CD4-positive, alpha-beta T cell (primary cell): ENCODE results near the gene ABCC4. TPM values are rescaled to one million over a fixed set of nuclear protein-coding genes. Genes with fewer than 3 reads are reported as not detected.
"Not testable (repeated sequence)": the region's sequence is repeated elsewhere in the genome, so short reads cannot be mapped to it uniquely, and the experiment has no call there.

Source experiments
- ATAC-seq: fragments of 200-7000 bp; cut with Tn5 transposase; one replicate; pipeline ENCODE4 v1.10.0; 2022; ENCODE audit warnings: mild to moderate bottlenecking; ENCODE audit not compliant: poor library complexity
- CTCF ChIA-PET: fragments of 350-600 bp; sonication (Branson Sonifier 250); formaldehyde crosslinking; loops from one replicate; lab custom pipeline; 2021; ENCODE audit warnings: antibody characterized with exemption, inconsistent platforms; lab: Charles Lee
- POLR2A ChIA-PET: fragments of 350-600 bp; sonication (Branson Sonifier 250); formaldehyde crosslinking; loops from one replicate; lab custom pipeline; 2021; ENCODE audit warnings: antibody characterized with exemption, inconsistent platforms; lab: Charles Lee
- DNase-seq, 14 experiments: peaks; one replicate each; pipeline ENCODE4 v3.0.0-alpha.2; 2013 to 2020; ENCODE audit warnings: mixed read lengths in 2 of 14
- H3K27ac ChIP-seq, 2 donors: one replicate each; pipeline versions ENCODE4 v1.5.1 to v1.7.0; 2013; ENCODE audit warnings: low read length in 2 of 2, low read depth in 1 of 2, mild to moderate bottlenecking in 1 of 2
- H3K27me3 ChIP-seq, 2 experiments: 1 replicate in 1 of 2; 2 replicates in 1 of 2; pipeline versions ENCODE4 v1.6.1 to v1.7.0; 2013; ENCODE audit warnings: low read length in 2 of 2, control low read depth in 1 of 2, mild to moderate bottlenecking in 1 of 2, moderate library complexity in 1 of 2; ENCODE audit not compliant: insufficient read depth in 2 of 2, control insufficient read depth in 1 of 2
- H3K36me3 ChIP-seq: one replicate; pipeline ENCODE4 v1.6.1; 2013; ENCODE audit warnings: low read length, control low read depth; ENCODE audit not compliant: insufficient read depth
- H3K4me1 ChIP-seq: one replicate; pipeline ENCODE4 v1.6.1; 2013; ENCODE audit warnings: low read length, control low read depth; ENCODE audit not compliant: insufficient read depth
- H3K4me3 ChIP-seq: one replicate; pipeline ENCODE4 v1.5.1; 2013; ENCODE audit warnings: mild to moderate bottlenecking, low read length, moderate library complexity
- H3K9me3 ChIP-seq, 2 experiments: 1 replicate in 1 of 2; 2 replicates in 1 of 2; pipeline versions ENCODE4 v1.6.1 to v1.7.0; 2013; ENCODE audit warnings: low read length in 2 of 2, mild to moderate bottlenecking in 2 of 2, control low read depth in 1 of 2, moderate library complexity in 1 of 2; ENCODE audit not compliant: control insufficient read depth in 1 of 2, insufficient read depth in 1 of 2
- H3K27ac Mint-ChIP-seq: one replicate; pipeline ENCODE4 v1.8.0; 2020; ENCODE audit warnings: mixed read lengths
- H3K27me3 Mint-ChIP-seq: one replicate; pipeline ENCODE4 v1.8.0; 2021; ENCODE audit warnings: mixed read lengths
- H3K36me3 Mint-ChIP-seq: one replicate; pipeline ENCODE4 v1.8.0; 2021; ENCODE audit warnings: low read depth, mixed read lengths
- H3K4me1 Mint-ChIP-seq: one replicate; pipeline ENCODE4 v1.8.0; 2021; ENCODE audit warnings: low read depth, mixed read lengths
- H3K4me3 Mint-ChIP-seq: one replicate; pipeline ENCODE4 v1.8.0; 2020; ENCODE audit warnings: mild to moderate bottlenecking, mixed read lengths
- H3K9me3 Mint-ChIP-seq: one replicate; pipeline ENCODE4 v1.8.0; 2020; ENCODE audit warnings: mixed read lengths
- CTCF ChIP-seq: fragments of 200-600 bp; IDR thresholded peaks from one replicate; pipeline ENCODE4 v1.8.0; 2022; ENCODE audit warnings: antibody characterized with exemption, mild to moderate bottlenecking
- intact Hi-C, 2 experiments: fragments of 100-400 bp; cut with DNase I in 1 of 2; cut with micrococcal nuclease in 1 of 2; formaldehyde crosslinking; loops; one replicate each; pipeline versions ENCODE4 v1.15.1 to v1.9.0; 2023 to 2025; cut with DNase I, micrococcal nuclease
- total RNA-seq, 174 experiments: library from RNA in 2 of 174; stranded (reverse) in 2 of 174; gene quantifications; one replicate each; pipeline ENCODE4 v1.2.3 and lab custom pipeline; 2021 to 2026

ABCC4 gene
- total RNA-seq, 2 experiments from 2014 or later, result 4.0 to 4.4 TPM

- Mint-ChIP-seq H3K27me3 (no peaks in the 10 kb centered on the region), H3K4me1 (peaks cover 41% of the 10 kb centered on the region), H3K9me3 (peaks cover 13% of the 10 kb centered on the region), H3K36me3 (peaks cover 70% of the 10 kb centered on the region), H3K27ac (peak overlapping the region; percentile 86), H3K4me3 (no peak overlapping the region)
- Histone ChIP-seq H3K27ac (no peak overlapping the region), H3K9me3 (peaks cover 0 to 4% of the 10 kb centered on the region in 2 experiments), H3K4me1 (peaks cover 27% of the 10 kb centered on the region), H3K4me3 (no peak overlapping the region), H3K36me3 (peaks cover 6% of the 10 kb centered on the region), H3K27me3 (no peaks in the 10 kb centered on the region)
- TF ChIP-seq CTCF, result no peak
- ATAC-seq (no peak), DNase-seq (no peak)
- CTCF ChIA-PET, result interaction anchor here (2.6 kb wide), 1 partner anchor 14 kb away, joined by 7 read pairs; no protein-coding TSS in a partner anchor
- POLR2A ChIA-PET, result no interaction called here
- intact Hi-C loops, result no loop called here
Observed at GRCh38 chr13:95174517-95174916, 126.7 kb downstream of the ABCC4 start.

DNA sequence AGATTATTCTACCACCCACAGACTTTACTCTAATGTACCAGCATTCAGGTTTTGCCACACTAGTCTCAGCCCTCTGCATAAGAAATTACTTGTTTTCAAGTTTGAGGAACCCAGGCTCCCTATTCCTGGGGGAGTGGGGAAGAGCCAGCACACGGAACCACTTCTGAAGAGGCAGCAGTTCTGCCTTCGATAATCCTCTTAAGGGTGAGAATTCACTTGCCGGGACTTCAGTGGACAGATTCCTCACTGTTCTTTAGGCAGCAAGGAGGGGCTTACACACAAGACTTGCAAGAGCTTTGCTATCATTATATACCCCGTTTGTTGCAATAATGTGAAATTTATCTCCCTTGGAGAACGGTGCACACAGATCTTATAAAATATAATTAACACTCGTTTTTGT, 133.1 kb downstream of the ABCC4 start:
- Mint-ChIP-seq H3K4me3 (no peak overlapping the region), H3K27me3 (no peaks in the 10 kb centered on the region), H3K4me1 (no peaks in the 10 kb centered on the region), H3K9me3 (no peaks in the 10 kb centered on the region), H3K27ac (no peak overlapping the region), H3K36me3 (peaks cover 70% of the 10 kb centered on the region)
- intact Hi-C loops, result no loop called here
- Histone ChIP-seq H3K27me3 (no peaks in the 10 kb centered on the region), H3K4me3 (no peak overlapping the region), H3K4me1 (no peaks in the 10 kb centered on the region), H3K27ac (no peak overlapping the region), H3K9me3 (no peaks in the 10 kb centered on the region), H3K36me3 (peaks cover 9% of the 10 kb centered on the region)
- ChIA-PET CTCF (no interaction called here), POLR2A (no interaction called here)
- DNase-seq (no peak), ATAC-seq (no peak)
- no peak for TF ChIP-seq CTCF

DNA sequence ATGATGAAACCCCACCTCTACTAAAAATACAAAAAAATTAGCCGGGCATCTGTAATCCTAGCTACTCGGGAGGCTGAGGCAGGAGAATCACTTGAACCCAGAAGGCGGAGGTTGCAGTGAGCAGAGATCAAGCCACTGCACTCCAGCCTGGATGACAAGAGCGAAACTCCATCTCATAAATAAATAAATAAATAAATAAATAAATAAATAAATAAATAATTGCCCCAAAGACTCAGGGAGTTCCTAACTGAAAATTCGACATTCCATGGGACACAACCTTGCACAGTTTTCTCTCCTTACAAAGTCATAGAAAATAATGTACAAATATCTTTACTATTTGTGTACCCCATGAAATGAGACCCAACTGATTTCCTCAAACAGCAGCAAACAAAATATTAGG, 134.2 kb downstream of the ABCC4 start:
- H3K4me1 ChIP-seq, ATAC-seq, H3K4me3 ChIP-seq, H3K9me3 Mint-ChIP-seq, H3K27me3 Mint-ChIP-seq, DNase-seq, CTCF ChIA-PET, intact Hi-C loops, H3K27ac ChIP-seq, POLR2A ChIA-PET, H3K36me3 ChIP-seq, H3K27ac Mint-ChIP-seq, H3K9me3 ChIP-seq, H3K27me3 ChIP-seq, H3K4me1 Mint-ChIP-seq, H3K4me3 Mint-ChIP-seq: not testable (repeated sequence)
- peaks cover 62% of the 10 kb centered on the region for H3K36me3 Mint-ChIP-seq

GRCh38 chr13:95164830-95165229, 136.4 kb downstream of the ABCC4 start:
- no peaks in the 10 kb centered on the region for H3K27me3 Mint-ChIP-seq
- H3K4me1 Mint-ChIP-seq, result no peaks in the 10 kb centered on the region
- no peak overlapping the region for H3K27ac Mint-ChIP-seq
- peaks cover 59% of the 10 kb centered on the region for H3K36me3 Mint-ChIP-seq
- Histone ChIP-seq H3K27me3 (no peaks in the 10 kb centered on the region), H3K9me3 (no peaks in the 10 kb centered on the region), H3K4me1 (no peaks in the 10 kb centered on the region), H3K4me3 (no peak overlapping the region), H3K36me3 (peaks cover 10% of the 10 kb centered on the region), H3K27ac (no peak overlapping the region)
- ChIA-PET POLR2A (no interaction called here), CTCF (no interaction called here)
- no peak for DNase-seq
- intact Hi-C loops, result no loop called here
- no peak for TF ChIP-seq CTCF
- H3K9me3 Mint-ChIP-seq, result no peaks in the 10 kb centered on the region
- ATAC-seq, result no peak
- no peak overlapping the region for H3K4me3 Mint-ChIP-seq
